ENCODE results near the gene BSCL2.
"Not testable (repeated sequence)": the region's sequence is repeated elsewhere in the genome, so short reads cannot be mapped to it uniquely, and the experiment has no call there.

The BSCL2 gene

DNA sequence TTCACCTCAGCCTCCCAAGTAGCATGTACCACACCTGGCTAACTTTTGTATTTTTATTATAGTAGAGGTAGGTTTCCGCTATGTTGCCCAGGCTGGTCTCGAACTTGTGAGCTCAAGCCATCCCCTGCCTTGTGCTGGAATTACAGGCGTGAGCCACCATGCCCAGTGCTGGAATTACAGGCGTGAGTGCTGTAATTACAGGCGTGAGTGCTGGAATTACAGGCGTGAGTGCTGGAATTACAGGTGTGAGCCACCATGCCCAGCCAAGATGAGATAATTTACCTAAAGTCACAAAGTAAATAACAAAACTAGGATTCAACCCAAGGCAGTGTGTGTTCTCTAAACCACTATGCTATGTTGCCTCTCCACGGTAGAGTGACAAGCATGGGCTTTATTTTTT, 24.7 kb downstream of the BSCL2 start:
- DNase-seq = no peak

GRCh38 chr11:62680825-62681240, 26.4 kb downstream of the BSCL2 start:
- DNase-seq = peak; percentile 52

GRCh38 chr11:62678770-62679696, 28.2 kb downstream of the BSCL2 start, which contains the start of gene UBXN1:
UBXN1 (minus strand) TSS chr11:62679073; CDS start chr11:62678923, 150 bp downstream.
- DNase-seq = peak; percentile 72

- no peak for DNase-seq
These were observed 28.8 kb downstream of the BSCL2 start for GRCh38 chr11:62678433-62678769.

GRCh38 chr11:62677714-62678113, 29.5 kb downstream of the BSCL2 start:
- DNase-seq = no peak

GRCh38 chr11:62677156-62677555, 30.1 kb downstream of the BSCL2 start:
- no peak for DNase-seq

GRCh38 chr11:62676698-62677097, 30.5 kb downstream of the BSCL2 start:
- no peak for DNase-seq

DNA sequence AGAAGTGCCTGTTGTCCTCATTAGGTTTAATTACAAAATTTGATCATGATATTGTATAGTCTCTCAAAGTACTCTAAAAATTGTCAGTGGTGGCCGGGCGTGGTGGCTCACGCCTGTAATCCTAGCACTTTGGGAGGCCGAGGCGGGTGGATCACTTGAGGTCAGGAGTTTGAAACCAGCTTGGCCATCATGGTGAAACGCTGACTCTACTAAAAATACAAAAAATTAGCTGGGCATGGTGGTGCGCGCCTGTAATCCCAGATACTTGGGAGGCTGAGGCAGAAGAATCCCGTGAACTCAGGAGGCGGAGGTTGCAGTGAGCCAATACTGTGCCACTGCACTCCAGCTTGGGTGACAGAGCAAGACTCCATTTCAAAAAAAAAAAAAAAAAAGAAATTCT, 31.8 kb downstream of the BSCL2 start:
- not testable (repeated sequence) for DNase-seq

- no peak for DNase-seq
These were observed 34.1 kb downstream of the BSCL2 start for GRCh38 chr11:62673196-62673525.

- DNase-seq = peak; percentile 44
These were observed 35.4 kb downstream of the BSCL2 start, which contains the start of the genes LBHD1 and UQCC3 for GRCh38 chr11:62671608-62672389. LBHD1 (minus strand) TSS chr11:62672267; CDS start chr11:62670031, 2,236 bp downstream. UQCC3 (plus strand) TSS chr11:62671673; CDS start chr11:62671746, 73 bp downstream.

DNA sequence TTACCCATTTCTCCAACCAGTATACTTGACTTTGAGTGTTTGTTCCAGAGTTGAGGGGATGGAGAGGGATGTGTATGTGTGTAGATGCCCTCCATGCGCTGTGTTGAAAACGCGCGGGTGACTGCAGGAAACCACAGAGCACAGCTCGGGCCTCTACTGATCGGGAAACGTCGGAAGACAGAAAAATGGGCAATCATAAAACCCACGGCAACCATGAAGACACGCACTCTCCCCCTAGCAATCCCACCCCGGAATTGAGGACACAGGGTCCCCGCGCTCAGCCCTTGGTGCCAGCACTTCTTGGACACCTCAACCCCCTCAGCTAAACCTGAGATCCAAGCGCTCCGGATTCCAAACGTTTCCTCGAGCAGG, 36.0 kb downstream of the BSCL2 start:
- DNase-seq = no peak

- no peak for DNase-seq
These were observed 37.6 kb downstream of the BSCL2 start for GRCh38 chr11:62669420-62670161.

GRCh38 chr11:62667460-62667859, 39.8 kb downstream of the BSCL2 start:
- DNase-seq = no peak

- no peak for DNase-seq
These were observed 40.8 kb downstream of the BSCL2 start for GRCh38 chr11:62666259-62666926.

DNA sequence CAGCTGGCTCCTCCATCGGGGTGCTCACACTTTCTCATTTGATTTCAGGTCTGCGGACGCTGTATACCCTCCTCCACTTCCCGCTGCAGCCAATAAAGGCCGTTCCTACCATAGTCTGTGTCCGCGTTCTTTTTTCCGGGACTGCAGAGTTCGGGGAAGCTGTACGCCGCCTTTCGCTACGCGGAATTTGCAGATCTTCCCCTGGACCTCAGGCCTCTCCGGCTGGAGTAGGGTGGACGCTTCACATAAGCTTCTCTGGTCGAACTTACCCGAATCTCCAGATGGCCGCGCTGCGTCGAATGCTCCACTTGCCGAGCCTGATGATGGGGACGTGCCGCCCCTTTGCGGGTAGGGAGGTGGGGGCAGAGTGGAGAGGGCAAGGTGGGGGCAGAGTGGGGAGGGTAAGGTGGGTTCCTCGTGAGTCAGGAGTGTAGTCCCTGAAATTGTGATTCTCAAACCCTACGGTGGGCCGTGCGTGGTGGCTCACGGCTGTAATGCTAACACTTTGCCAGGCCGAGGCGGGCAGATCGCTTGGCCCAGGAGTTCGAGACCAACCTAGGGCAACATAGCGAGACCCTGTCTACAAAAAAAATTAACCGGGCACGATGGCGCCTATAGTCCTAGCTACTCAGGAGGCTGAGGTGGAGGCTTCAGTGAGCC, 41.5 kb downstream of the BSCL2 start:
- DNase-seq = no peak

- peak; percentile 87 for DNase-seq
These were observed 42.1 kb downstream of the BSCL2 start, which contains the start of the genes C11orf98 and CSKMT for GRCh38 chr11:62665075-62665598. C11orf98 (minus strand) TSS chr11:62665210; CDS start chr11:62665169, 41 bp downstream. CSKMT (plus strand) TSS chr11:62665312; CDS start chr11:62665880, 568 bp downstream.

DNA sequence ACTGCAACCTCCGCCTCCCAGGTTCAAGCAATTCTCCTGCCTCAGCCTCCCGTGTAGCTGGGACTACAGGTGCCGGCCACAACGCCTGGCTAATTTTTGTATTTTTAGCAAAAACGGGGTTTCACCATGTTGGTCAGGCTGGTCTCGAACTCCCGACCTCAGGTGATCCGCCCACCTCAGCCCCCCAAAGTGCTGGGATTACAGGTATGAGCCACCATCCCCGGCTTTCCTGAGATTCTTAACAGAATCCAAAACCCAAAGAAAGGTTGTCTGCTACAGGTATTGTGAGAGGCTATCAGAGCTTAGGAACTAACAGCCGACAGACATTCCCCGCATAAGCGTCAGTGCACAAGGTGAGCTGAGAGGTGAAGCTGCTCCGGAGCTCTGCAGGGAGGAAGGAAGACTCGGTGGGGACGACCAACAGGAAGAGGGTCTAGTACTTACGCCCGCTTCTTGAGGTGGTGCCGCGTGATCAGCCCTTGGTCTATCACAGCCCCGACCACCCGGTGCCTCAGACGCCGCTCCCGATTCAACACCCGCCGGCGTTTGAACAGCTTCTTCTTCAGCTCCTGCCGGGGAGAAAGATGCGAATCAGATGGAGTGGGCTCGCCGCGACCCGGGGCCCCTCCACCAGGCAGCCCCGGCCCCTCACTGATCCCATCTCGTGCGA, 42.7 kb downstream of the BSCL2 start:
- peak; percentile 66 for DNase-seq

- no peak for DNase-seq
These were observed 50.3 kb downstream of the BSCL2 start for GRCh38 chr11:62656796-62657429.

GRCh38 chr11:62654297-62654696, 52.9 kb downstream of the BSCL2 start:
- DNase-seq = no peak
